Lower leg skin (tissue), 4 donors: ENCODE results near the gene PRSS12. TPM values are rescaled to one million over a fixed set of nuclear protein-coding genes. Genes with fewer than 3 reads are reported as not detected.
A peak's percentile ranks its signal among the peaks of the same experiment; 100 is the strongest.

Experiments
- DNase-seq, 2 donors: peaks; one replicate each; pipeline ENCODE4 v3.0.0-alpha.2; 2019; ENCODE audit warnings: low spot score in 2 of 2
- H3K4me3 ChIP-seq: fragments of 200-600 bp; sonication (generic); 2 replicates; pipeline ENCODE4 v1.5.1; 2017; ENCODE audit warnings: mild to moderate bottlenecking, low read depth; ENCODE audit not compliant: poor library complexity, severe bottlenecking
- POLR2A ChIP-seq, 2 donors: fragments of 450-650 bp; IDR thresholded peaks; one replicate each; pipeline ENCODE4 v1.6.1; 2016 to 2017; ENCODE audit warnings: antibody characterized with exemption in 2 of 2, mild to moderate bottlenecking in 1 of 2, moderate library complexity in 1 of 2
- WGBS, 2 donors: methylation state at CpG; one replicate each; pipeline ENCODE4 v1.1.5; 2018; 5-methylcytosine and 5-hydroxymethylcytosine counted together
- intact Hi-C: fragments of 100-400 bp; cut with DNase I; formaldehyde crosslinking; loops from one replicate; pipeline ENCODE4 v1.15.0; 2023; ENCODE audit warnings: low total_unique reads
- total RNA-seq, 4 donors: library from RNA; depleted of rRNA; stranded (reverse); fragments of >200 nt; gene quantifications; one replicate each; pipeline ENCODE4 v1.1.0, GENCODE V29; 2016
- TF ChIP-seq, protein P1 (sequence below), 3 donors: fragments of 450-650 bp; IDR thresholded peaks; one replicate each; pipeline ENCODE4 v1.5.1; 2016; ENCODE audit warnings: antibody characterized with exemption in 3 of 3, mild to moderate bottlenecking in 3 of 3, moderate library complexity in 2 of 3

The PRSS12 gene
- total RNA-seq, 4 donors from 2014 or later = 3.9 to 9.5 (median 4.6) TPM

DNA sequence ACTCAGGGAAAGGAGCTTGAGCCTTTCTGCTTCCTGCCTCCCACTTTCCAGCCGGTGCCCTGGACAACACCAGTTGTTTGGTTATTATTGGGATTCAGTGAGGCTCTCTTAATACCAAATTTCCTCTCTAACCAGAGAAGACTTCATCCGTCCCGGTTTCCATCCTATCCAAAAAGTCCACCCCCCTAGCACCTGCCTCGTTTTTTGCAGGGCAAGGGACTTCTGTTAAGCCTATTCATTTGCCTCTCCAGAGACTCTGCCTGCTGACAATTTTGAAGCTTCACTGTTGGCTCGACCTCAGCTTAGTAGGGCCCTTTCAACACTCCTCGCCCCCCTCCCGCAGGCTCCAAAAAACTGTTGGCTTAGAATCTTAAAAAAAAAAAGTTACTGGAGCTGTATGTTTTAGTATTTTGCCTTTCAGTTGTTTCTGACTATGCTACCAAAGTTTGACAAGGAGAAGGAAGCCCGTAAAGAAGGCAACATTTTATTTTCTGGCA is 779 bp upstream of the PRSS12 start:
- 30 to 38% methylated on average over 8 of the region's 8 CpGs for WGBS, 2 donors
- no peak overlapping the region for H3K4me3 ChIP-seq
- intact Hi-C loops = no loop called here
- no peak for DNase-seq
- TF ChIP-seq, protein P1, sequence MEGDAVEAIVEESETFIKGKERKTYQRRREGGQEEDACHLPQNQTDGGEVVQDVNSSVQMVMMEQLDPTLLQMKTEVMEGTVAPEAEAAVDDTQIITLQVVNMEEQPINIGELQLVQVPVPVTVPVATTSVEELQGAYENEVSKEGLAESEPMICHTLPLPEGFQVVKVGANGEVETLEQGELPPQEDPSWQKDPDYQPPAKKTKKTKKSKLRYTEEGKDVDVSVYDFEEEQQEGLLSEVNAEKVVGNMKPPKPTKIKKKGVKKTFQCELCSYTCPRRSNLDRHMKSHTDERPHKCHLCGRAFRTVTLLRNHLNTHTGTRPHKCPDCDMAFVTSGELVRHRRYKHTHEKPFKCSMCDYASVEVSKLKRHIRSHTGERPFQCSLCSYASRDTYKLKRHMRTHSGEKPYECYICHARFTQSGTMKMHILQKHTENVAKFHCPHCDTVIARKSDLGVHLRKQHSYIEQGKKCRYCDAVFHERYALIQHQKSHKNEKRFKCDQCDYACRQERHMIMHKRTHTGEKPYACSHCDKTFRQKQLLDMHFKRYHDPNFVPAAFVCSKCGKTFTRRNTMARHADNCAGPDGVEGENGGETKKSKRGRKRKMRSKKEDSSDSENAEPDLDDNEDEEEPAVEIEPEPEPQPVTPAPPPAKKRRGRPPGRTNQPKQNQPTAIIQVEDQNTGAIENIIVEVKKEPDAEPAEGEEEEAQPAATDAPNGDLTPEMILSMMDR (IDR thresholded peaks at IDR 0.05) = no peak
- no peak for TF ChIP-seq POLR2A (IDR thresholded peaks at IDR 0.05)

DNA sequence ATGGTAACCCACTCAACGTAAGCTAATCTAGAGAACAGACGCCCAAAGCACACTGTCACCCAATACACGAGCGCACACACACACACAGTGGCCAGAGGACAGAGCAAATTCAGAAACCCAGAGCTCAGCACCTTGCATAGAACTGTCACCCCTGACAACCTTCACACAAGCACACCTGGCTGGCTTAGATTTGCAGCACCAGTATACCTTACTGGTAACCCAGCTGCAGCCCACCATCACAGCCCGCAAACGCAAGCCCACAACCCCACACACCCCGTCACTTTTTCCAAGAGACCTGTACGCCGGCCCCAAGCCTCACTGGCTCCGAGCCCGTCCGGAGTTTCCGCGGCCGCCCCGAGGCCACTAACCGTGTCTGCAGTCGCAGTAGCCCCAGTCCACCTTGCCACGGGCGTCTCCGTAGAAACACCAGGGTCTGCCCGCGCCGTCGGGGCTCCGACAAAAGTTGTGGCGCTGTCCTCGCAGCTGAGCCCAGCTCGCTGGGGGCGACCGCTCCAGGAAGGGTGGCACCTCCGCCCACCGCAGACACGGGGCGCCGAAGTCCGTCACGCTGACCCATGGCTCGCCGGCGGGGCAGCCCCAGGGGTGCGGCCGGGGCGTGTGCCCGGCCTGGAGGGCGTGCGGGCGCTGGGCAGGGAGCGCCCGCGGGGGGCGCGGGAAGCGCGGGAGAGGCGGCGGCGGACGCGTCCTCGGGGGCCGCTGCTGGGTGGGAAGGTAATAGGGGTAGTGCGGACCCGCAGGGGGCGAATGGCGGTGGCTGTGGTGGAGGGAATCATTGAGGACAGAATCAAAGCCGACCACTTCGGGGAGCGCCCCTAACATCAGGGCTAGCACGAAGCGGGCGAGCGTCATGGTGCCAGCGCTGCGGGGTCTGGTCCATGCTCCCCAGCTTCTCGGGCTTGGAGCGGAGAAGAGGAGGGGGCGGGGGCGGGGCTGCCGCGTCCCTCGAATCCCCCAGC is 664 bp downstream of the PRSS12 start:
- TF ChIP-seq, protein P1 (IDR thresholded peaks at IDR 0.05) = no peak
- TF ChIP-seq POLR2A (IDR thresholded peaks at IDR 0.05) = no peak
- WGBS, 2 donors = 5 to 11% methylated on average over 31 to 53 of the region's 82 CpGs
- peak in 1 of 2 donors; percentile 88 for DNase-seq
- peak overlapping the region; percentile 31 for H3K4me3 ChIP-seq
- intact Hi-C loops = no loop called here

DNA sequence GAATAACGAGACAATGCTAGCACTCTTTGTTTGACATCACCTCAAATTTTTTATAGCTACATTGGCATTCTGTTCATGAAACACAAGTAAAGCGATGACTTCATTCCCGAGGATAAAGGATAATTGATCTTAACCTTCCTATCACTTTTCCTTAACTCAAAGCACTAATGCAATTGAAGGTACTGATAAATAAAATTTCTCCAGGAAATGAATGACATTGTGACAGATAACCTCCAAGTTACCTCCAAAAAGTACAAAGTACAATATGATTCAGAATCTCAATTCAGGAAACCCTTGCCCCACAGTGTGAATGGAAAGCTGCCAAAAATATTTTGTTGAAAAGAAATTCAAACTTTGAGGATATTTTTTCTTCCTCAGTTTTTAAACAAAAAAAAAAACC is 1.8 kb downstream of the PRSS12 start:
- TF ChIP-seq, protein P1 (IDR thresholded peaks at IDR 0.05) = no peak
- TF ChIP-seq POLR2A (IDR thresholded peaks at IDR 0.05) = no peak
- no peak overlapping the region for H3K4me3 ChIP-seq
- intact Hi-C loops = no loop called here
- no peak for DNase-seq
- WGBS, 2 donors = 49 to 56% methylated on average over 3 of the region's 3 CpGs

DNA sequence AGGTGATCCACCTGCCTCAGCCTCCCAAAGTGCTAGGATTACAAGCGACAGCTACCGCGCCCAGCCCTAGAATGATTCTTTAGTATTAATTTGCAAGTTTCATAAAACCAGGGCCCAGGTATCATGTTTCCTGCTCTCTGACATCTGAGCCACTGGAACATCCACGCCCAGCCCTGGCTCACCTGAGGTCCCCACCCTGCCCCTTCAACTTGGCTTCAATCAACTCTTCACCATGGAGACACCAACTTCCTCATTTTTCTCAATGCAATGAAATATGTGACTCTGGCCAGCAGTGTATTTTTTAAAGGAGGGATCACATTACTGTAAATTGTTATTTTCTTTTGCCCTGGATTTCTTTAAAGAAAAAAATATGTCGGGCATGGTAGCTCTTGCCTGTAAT is 3.9 kb downstream of the PRSS12 start:
- 43 to 50% methylated on average over 5 of the region's 5 CpGs for WGBS, 2 donors
- TF ChIP-seq POLR2A (IDR thresholded peaks at IDR 0.05) = no peak
- TF ChIP-seq, protein P1 (IDR thresholded peaks at IDR 0.05) = no peak
- no peak for DNase-seq
- H3K4me3 ChIP-seq = no peak overlapping the region
- intact Hi-C loops = no loop called here

DNA sequence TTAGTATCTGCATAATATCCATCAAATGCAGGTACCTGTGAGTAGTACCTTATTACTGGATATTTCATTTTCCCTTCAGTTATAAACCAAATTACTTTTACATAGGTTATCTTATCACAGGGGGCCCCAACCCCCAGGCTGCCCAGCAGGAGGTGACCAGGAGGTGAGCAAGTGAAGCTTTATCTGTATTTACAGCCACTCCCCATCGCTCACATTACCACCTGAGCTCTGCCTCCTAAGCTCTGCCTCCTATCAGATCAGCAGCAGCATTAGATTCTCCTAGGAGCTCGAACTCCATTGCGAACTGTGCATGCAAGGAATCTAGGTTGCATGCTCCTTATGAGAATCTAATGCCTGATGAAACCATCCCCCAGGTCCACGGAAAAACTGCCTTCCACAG is 6.3 kb downstream of the PRSS12 start:
- no peak for TF ChIP-seq POLR2A (IDR thresholded peaks at IDR 0.05)
- TF ChIP-seq, protein P1 (IDR thresholded peaks at IDR 0.05) = no peak
- DNase-seq = no peak
- intact Hi-C loops = no loop called here
- WGBS, 2 donors = 88 to 89% methylated on average over 4 of the region's 4 CpGs
- H3K4me3 ChIP-seq = no peak overlapping the region
